ENCODE results near the gene CRYBA4.

DNA sequence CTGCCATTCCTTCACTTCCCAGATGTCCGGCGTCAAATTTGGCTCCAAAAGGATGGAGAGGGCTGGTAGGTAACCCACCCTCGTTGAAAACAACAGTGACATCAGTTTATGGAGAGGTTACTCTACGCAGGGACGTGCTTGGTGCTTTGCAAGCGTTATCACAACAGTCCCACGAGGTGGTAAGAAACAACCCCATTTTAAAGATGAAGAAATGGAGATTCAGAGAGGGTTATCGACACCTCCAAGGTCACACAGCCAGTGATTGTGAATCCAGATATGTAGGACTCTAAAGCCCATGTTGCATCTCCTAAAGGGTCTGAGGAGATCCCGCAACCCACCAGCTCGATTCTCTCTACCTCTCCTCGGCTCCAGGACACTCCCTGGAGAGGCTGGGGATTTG, 36.4 kb downstream of the CRYBA4 start:
- TF ChIP-seq BHLHE40 (IDR thresholded peaks at IDR 0.05; ENCODE audit: borderline replicate concordance) (no peak), ELF4 (IDR thresholded peaks at IDR 0.05) (no peak), FOXK2 (IDR thresholded peaks at IDR 0.05) (no peak), NFRKB (IDR thresholded peaks at IDR 0.05) (no peak), FOXM1 (IDR thresholded peaks at IDR 0.05; ENCODE audit: borderline replicate concordance) (no peak), L3MBTL2 (conservative IDR thresholded peaks at IDR 0.05) (no peak), ZNF384 (IDR thresholded peaks at IDR 0.05) (no peak), SP1 (IDR thresholded peaks at IDR 0.05) (no peak), HDGF (IDR thresholded peaks at IDR 0.05; ENCODE audit: borderline replicate concordance) (no peak), TARDBP (IDR thresholded peaks at IDR 0.05) (no peak), FOXA1 (IDR thresholded peaks at IDR 0.05) (no peak), ARNT (IDR thresholded peaks at IDR 0.05) (no peak)
- TF ChIP-seq, protein P1, sequence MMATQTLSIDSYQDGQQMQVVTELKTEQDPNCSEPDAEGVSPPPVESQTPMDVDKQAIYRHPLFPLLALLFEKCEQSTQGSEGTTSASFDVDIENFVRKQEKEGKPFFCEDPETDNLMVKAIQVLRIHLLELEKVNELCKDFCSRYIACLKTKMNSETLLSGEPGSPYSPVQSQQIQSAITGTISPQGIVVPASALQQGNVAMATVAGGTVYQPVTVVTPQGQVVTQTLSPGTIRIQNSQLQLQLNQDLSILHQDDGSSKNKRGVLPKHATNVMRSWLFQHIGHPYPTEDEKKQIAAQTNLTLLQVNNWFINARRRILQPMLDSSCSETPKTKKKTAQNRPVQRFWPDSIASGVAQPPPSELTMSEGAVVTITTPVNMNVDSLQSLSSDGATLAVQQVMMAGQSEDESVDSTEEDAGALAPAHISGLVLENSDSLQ (IDR thresholded peaks at IDR 0.05): no peak
